ENCODE measurements around the gene ZBTB38. TPM values are rescaled to one million over a fixed set of nuclear protein-coding genes. Genes with fewer than 3 reads are reported as not detected.

ZBTB38 gene
- polyA plus RNA-seq, 1 experiment, result 97.1 TPM

GRCh38 chr3:141368925-141369794, 856 bp downstream of the ZBTB38 start:
- POLR2A ChIA-PET, result interaction anchor here (0.6 to 5.4 kb wide), 8 partner anchors 16 to 108 kb away, joined by 3 to 66 read pairs (median 6); no protein-coding TSS in a partner anchor
- DNase-seq (ENCODE audit: low read depth, low spot score), result no peak
- CTCF ChIA-PET, result interaction anchor here (0.9 to 1.3 kb wide), 4 partner anchors 9 to 83 kb away, joined by 3 to 7 read pairs (median 4); no protein-coding TSS in a partner anchor

DNA sequence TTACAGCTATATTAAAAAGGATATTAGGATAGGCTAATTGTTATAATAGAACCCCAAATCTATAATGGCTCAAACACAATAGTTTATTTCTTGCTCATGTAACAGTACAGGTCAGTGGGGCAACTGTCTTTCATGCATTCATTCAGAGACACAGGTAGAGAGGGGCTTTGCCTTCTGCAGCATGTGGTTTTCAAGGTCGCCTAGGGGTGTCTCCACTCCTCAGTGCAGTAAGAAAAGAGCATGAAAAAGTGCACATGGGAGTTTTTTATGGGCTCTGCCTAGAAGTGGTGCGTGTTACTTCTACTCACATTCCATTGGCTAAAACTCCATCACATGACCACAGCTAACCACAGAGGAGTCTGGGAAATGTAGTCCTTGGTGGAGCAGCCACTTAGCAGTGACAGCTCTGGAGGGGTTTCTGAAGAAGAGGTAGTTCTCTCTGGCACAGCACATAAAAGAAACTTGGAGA, 1.8 kb downstream of the ZBTB38 start:
- Histone ChIP-seq H3K9me3 (ENCODE audit: control insufficient read depth, insufficient read depth, low read length) (no peaks in the 10 kb centered on the region), H3K27me3 (ENCODE audit: control insufficient read depth, insufficient read depth, low read length) (no peaks in the 10 kb centered on the region), H3K4me3 (ENCODE audit: low read depth, low read length) (no peak overlapping the region; the same call in 1 of the 2 replicates), H3K27ac (ENCODE audit: low read depth, low read length) (no peak overlapping the region)
- ChIA-PET POLR2A (interaction anchor here (0.6 to 5.4 kb wide), 4 partner anchors 15 to 59 kb away, joined by 3 to 66 read pairs (median 7); no protein-coding TSS in a partner anchor), CTCF (interaction anchor here (0.9 to 1.6 kb wide), 6 partner anchors 9 to 82 kb away, joined by 3 to 7 read pairs (median 4); no protein-coding TSS in a partner anchor)
- DNase-seq (ENCODE audit: low read depth, low spot score), result no peak
- TF ChIP-seq, protein P1, sequence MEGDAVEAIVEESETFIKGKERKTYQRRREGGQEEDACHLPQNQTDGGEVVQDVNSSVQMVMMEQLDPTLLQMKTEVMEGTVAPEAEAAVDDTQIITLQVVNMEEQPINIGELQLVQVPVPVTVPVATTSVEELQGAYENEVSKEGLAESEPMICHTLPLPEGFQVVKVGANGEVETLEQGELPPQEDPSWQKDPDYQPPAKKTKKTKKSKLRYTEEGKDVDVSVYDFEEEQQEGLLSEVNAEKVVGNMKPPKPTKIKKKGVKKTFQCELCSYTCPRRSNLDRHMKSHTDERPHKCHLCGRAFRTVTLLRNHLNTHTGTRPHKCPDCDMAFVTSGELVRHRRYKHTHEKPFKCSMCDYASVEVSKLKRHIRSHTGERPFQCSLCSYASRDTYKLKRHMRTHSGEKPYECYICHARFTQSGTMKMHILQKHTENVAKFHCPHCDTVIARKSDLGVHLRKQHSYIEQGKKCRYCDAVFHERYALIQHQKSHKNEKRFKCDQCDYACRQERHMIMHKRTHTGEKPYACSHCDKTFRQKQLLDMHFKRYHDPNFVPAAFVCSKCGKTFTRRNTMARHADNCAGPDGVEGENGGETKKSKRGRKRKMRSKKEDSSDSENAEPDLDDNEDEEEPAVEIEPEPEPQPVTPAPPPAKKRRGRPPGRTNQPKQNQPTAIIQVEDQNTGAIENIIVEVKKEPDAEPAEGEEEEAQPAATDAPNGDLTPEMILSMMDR (IDR thresholded peaks at IDR 0.05; ENCODE audit: low read depth, low read length), result peak; percentile 37

More at GRCh38 chr3:141368925-141369794, 856 bp downstream of the ZBTB38 start:
- Histone ChIP-seq H3K27me3 (ENCODE audit: control insufficient read depth, insufficient read depth, low read length) (no peaks in the 10 kb centered on the region), H3K27ac (ENCODE audit: low read depth, low read length) (peak overlapping the region; percentile 100), H3K4me3 (ENCODE audit: low read depth, low read length) (peak overlapping the region; percentile 51), H3K9me3 (ENCODE audit: control insufficient read depth, insufficient read depth, low read length) (no peaks in the 10 kb centered on the region)
- TF ChIP-seq, protein P1 (IDR thresholded peaks at IDR 0.05; ENCODE audit: low read depth, low read length), result no peak

GRCh38 chr3:141371882-141372281, 3.6 kb downstream of the ZBTB38 start:
- Histone ChIP-seq H3K27me3 (ENCODE audit: control insufficient read depth, insufficient read depth, low read length) (no peaks in the 10 kb centered on the region), H3K9me3 (ENCODE audit: control insufficient read depth, insufficient read depth, low read length) (peaks cover under 1% of the 10 kb centered on the region; the same call in 1 of the 2 replicates), H3K27ac (ENCODE audit: low read depth, low read length) (no peak overlapping the region), H3K4me3 (ENCODE audit: low read depth, low read length) (no peak overlapping the region)
- DNase-seq (ENCODE audit: low read depth, low spot score), result no peak
- CTCF ChIA-PET, result interaction anchor here (1.4 to 1.6 kb wide), 2 partner anchors 16 to 60 kb away, joined by 4 read pairs; no protein-coding TSS in a partner anchor
- POLR2A ChIA-PET, result interaction anchor here (2.2 kb wide), 1 partner anchor 12 kb away, joined by 8 read pairs; no protein-coding TSS in a partner anchor
- TF ChIP-seq, protein P1 (IDR thresholded peaks at IDR 0.05; ENCODE audit: low read depth, low read length), result no peak

DNA sequence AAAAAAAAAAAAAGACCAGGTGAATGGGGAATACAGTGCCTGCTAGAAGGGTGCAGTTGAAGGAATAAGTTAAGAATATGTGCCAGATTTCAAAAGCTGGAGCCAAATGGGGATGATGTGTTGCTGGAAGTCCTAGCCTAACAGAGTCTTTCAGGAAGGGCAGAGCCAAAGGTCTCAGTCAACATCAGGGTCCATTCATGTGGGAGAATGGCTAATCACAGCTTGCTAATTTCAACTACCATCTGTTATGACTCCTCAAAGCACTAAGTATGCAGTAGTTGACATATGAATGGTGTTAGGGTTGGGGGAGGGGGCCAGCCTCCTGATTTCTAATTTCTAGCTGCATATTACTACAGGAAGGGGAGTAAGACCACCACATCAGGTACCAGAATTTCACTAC, 4.4 kb downstream of the ZBTB38 start:
- ChIA-PET CTCF (interaction anchor here (1.7 to 2.0 kb wide), 2 partner anchors 11 to 12 kb away, joined by 5 to 8 read pairs; no protein-coding TSS in a partner anchor), POLR2A (interaction anchor here (2.2 kb wide), 1 partner anchor 11 kb away, joined by 8 read pairs; no protein-coding TSS in a partner anchor)

More for the DNA sequence above, 4.4 kb downstream of the ZBTB38 start:
- no peak overlapping the region for H3K4me3 ChIP-seq (ENCODE audit: low read depth, low read length)
- no peaks in the 10 kb centered on the region for H3K27me3 ChIP-seq (ENCODE audit: control insufficient read depth, insufficient read depth, low read length)
- H3K27ac ChIP-seq (ENCODE audit: low read depth, low read length), result no peak overlapping the region
- DNase-seq (ENCODE audit: low read depth, low spot score), result no peak
- peaks cover 3% of the 10 kb centered on the region for H3K9me3 ChIP-seq (ENCODE audit: control insufficient read depth, insufficient read depth, low read length)
- TF ChIP-seq, protein P1 (IDR thresholded peaks at IDR 0.05; ENCODE audit: low read depth, low read length), result no peak
